ENCODE results near the gene TEX12. TPM values are rescaled to one million over a fixed set of nuclear protein-coding genes. Genes with fewer than 3 reads are reported as not detected.

The TEX12 gene
- total and polyA plus RNA-seq, 2 experiments from 2014 or later = 0.50 TPM; not detected in 1

GRCh38 chr11:112206071-112206470, 38.9 kb downstream of the TEX12 start:
- H3K4me3 ChIP-seq = no peak overlapping the region
- no peaks in the 10 kb centered on the region for H3K79me2 ChIP-seq
- no peak overlapping the region for H3K27ac ChIP-seq
- H3K27me3 ChIP-seq = no peaks in the 10 kb centered on the region
- H3K9me3 ChIP-seq (ENCODE audit: low read depth) = no peaks in the 10 kb centered on the region
- H3K4me1 ChIP-seq (ENCODE audit: insufficient read depth) = no peaks in the 10 kb centered on the region
- H3K36me3 ChIP-seq (replicated peaks; ENCODE audit: insufficient read depth, low read depth) = no peaks in the 10 kb centered on the region
- no peak overlapping the region for H3K4me2 ChIP-seq
- DNase-seq (ENCODE audit: low spot score) = no peak
- 98% methylated on average over 23 of the region's 23 CpGs for WGBS (ENCODE audit: low lambda C conversion rate, missing lambda C conversion rate)
- no peaks in the 10 kb centered on the region for H3K9me2 ChIP-seq (replicated peaks; ENCODE audit: insufficient read depth)
- TF ChIP-seq EZH2 (IDR thresholded peaks at IDR 0.05; ENCODE audit: borderline replicate concordance) (no peak), CTCF (IDR thresholded peaks at IDR 0.05; ENCODE audit: poor library complexity) (no peak), EZH2phosphoT487 (IDR thresholded peaks at IDR 0.05; ENCODE audit: low read depth, severe bottlenecking, unreplicated experiment) (no peak)
- no peak overlapping the region for H2AFZ ChIP-seq
- no peaks in the 10 kb centered on the region for H4K20me1 ChIP-seq (ENCODE audit: insufficient read depth, poor library complexity, severe bottlenecking)

GRCh38 chr11:112210890-112211289, 43.7 kb downstream of the TEX12 start:
- H3K9me3 ChIP-seq (ENCODE audit: low read depth) = no peaks in the 10 kb centered on the region
- no peaks in the 10 kb centered on the region for H3K79me2 ChIP-seq
- DNase-seq (ENCODE audit: low spot score) = no peak
- H4K20me1 ChIP-seq (ENCODE audit: insufficient read depth, poor library complexity, severe bottlenecking) = no peaks in the 10 kb centered on the region
- WGBS (ENCODE audit: low lambda C conversion rate, missing lambda C conversion rate) = 65% methylated on average over 1 of the region's 1 CpG
- no peak overlapping the region for H3K27ac ChIP-seq
- peaks cover 3% of the 10 kb centered on the region for H3K4me1 ChIP-seq (ENCODE audit: insufficient read depth)
- H3K4me2 ChIP-seq = no peak overlapping the region
- TF ChIP-seq EZH2phosphoT487 (IDR thresholded peaks at IDR 0.05; ENCODE audit: low read depth, severe bottlenecking, unreplicated experiment) (no peak), EZH2 (IDR thresholded peaks at IDR 0.05; ENCODE audit: borderline replicate concordance) (no peak), CTCF (IDR thresholded peaks at IDR 0.05; ENCODE audit: poor library complexity) (no peak)
- H3K27me3 ChIP-seq = no peaks in the 10 kb centered on the region
- H3K36me3 ChIP-seq (replicated peaks; ENCODE audit: insufficient read depth, low read depth) = no peaks in the 10 kb centered on the region
- H2AFZ ChIP-seq = no peak overlapping the region
- H3K9me2 ChIP-seq (replicated peaks; ENCODE audit: insufficient read depth) = no peaks in the 10 kb centered on the region
- H3K4me3 ChIP-seq = no peak overlapping the region

GRCh38 chr11:112211536-112211935, 44.4 kb downstream of the TEX12 start:
- H2AFZ ChIP-seq = no peak overlapping the region
- no peak overlapping the region for H3K27ac ChIP-seq
- H4K20me1 ChIP-seq (ENCODE audit: insufficient read depth, poor library complexity, severe bottlenecking) = no peaks in the 10 kb centered on the region
- H3K9me2 ChIP-seq (replicated peaks; ENCODE audit: insufficient read depth) = no peaks in the 10 kb centered on the region
- no peaks in the 10 kb centered on the region for H3K79me2 ChIP-seq
- no peak for DNase-seq (ENCODE audit: low spot score)
- TF ChIP-seq CTCF (IDR thresholded peaks at IDR 0.05; ENCODE audit: poor library complexity) = no peak
- no peak for TF ChIP-seq EZH2phosphoT487 (IDR thresholded peaks at IDR 0.05; ENCODE audit: low read depth, severe bottlenecking, unreplicated experiment)
- no peak for TF ChIP-seq EZH2 (IDR thresholded peaks at IDR 0.05; ENCODE audit: borderline replicate concordance)
- H3K4me3 ChIP-seq = no peak overlapping the region
- 62% methylated on average over 2 of the region's 2 CpGs for WGBS (ENCODE audit: low lambda C conversion rate, missing lambda C conversion rate)
- H3K36me3 ChIP-seq (replicated peaks; ENCODE audit: insufficient read depth, low read depth) = no peaks in the 10 kb centered on the region
- peaks cover 3% of the 10 kb centered on the region for H3K4me1 ChIP-seq (ENCODE audit: insufficient read depth)
- H3K4me2 ChIP-seq = no peak overlapping the region
- no peaks in the 10 kb centered on the region for H3K9me3 ChIP-seq (ENCODE audit: low read depth)
- H3K27me3 ChIP-seq = no peaks in the 10 kb centered on the region

GRCh38 chr11:112212290-112212689, 45.1 kb downstream of the TEX12 start:
- 86% methylated on average over 3 of the region's 3 CpGs for WGBS (ENCODE audit: low lambda C conversion rate, missing lambda C conversion rate)
- Histone ChIP-seq H3K9me2 (replicated peaks; ENCODE audit: insufficient read depth) (no peaks in the 10 kb centered on the region), H3K27me3 (no peaks in the 10 kb centered on the region), H3K27ac (peak overlapping the region; percentile 46), H3K4me2 (no peak overlapping the region), H3K36me3 (replicated peaks; ENCODE audit: insufficient read depth, low read depth) (no peaks in the 10 kb centered on the region), H3K4me3 (no peak overlapping the region), H3K79me2 (no peaks in the 10 kb centered on the region), H2AFZ (no peak overlapping the region), H3K4me1 (ENCODE audit: insufficient read depth) (peaks cover 3% of the 10 kb centered on the region), H3K9me3 (ENCODE audit: low read depth) (no peaks in the 10 kb centered on the region), H4K20me1 (ENCODE audit: insufficient read depth, poor library complexity, severe bottlenecking) (no peaks in the 10 kb centered on the region)
- no peak for DNase-seq (ENCODE audit: low spot score)
- TF ChIP-seq EZH2phosphoT487 (IDR thresholded peaks at IDR 0.05; ENCODE audit: low read depth, severe bottlenecking, unreplicated experiment) (no peak), CTCF (IDR thresholded peaks at IDR 0.05; ENCODE audit: poor library complexity) (no peak), EZH2 (IDR thresholded peaks at IDR 0.05; ENCODE audit: borderline replicate concordance) (no peak)

Data from hepatocyte (in vitro differentiated cells).